Measurements from ENCODE around the gene ANXA2.
"Not testable (repeated sequence)": the region's sequence is repeated elsewhere in the genome, so short reads cannot be mapped to it uniquely, and the experiment has no call there.

ANXA2 gene

GRCh38 chr15:60338810-60339209, 59.0 kb downstream of the ANXA2 start:
- no peak overlapping the region for H3K4me3 ChIP-seq (ENCODE audit: low read depth, low read length)
- H3K4me1 ChIP-seq, result peaks cover 10% of the 10 kb centered on the region
- no peak for TF ChIP-seq CTCF (IDR thresholded peaks at IDR 0.05; ENCODE audit: low read depth, low read length)
- no peaks in the 10 kb centered on the region for H3K36me3 ChIP-seq
- DNase-seq, result no peak
- no peaks in the 10 kb centered on the region for H3K27me3 ChIP-seq
- H3K9me3 ChIP-seq, result no peaks in the 10 kb centered on the region

GRCh38 chr15:60337076-60337475, 60.7 kb downstream of the ANXA2 start:
- Histone ChIP-seq H3K9me3 (no peaks in the 10 kb centered on the region), H3K36me3 (no peaks in the 10 kb centered on the region), H3K4me3 (ENCODE audit: low read depth, low read length) (no peak overlapping the region), H3K4me1 (no peaks in the 10 kb centered on the region; the same call in 1 of the 2 replicates), H3K27me3 (no peaks in the 10 kb centered on the region)
- TF ChIP-seq CTCF (IDR thresholded peaks at IDR 0.05; ENCODE audit: low read depth, low read length), result no peak
- DNase-seq, result no peak

- H3K36me3 ChIP-seq; H3K9me3 ChIP-seq; H3K27me3 ChIP-seq; H3K4me3 ChIP-seq (ENCODE audit: low read depth, low read length); H3K4me1 ChIP-seq; DNase-seq: not testable (repeated sequence)
Observed at GRCh38 chr15:60335296-60335695, 62.5 kb downstream of the ANXA2 start.

- TF ChIP-seq CTCF (IDR thresholded peaks at IDR 0.05; ENCODE audit: low read depth, low read length), result peak; percentile 81
- Histone ChIP-seq H3K4me1 (0 out of 2 replicates have a peak, but pooled peaks cover 3% of the 10 kb centered on the region), H3K27me3 (peaks cover 36% of the 10 kb centered on the region), H3K9me3 (no peaks in the 10 kb centered on the region), H3K36me3 (no peaks in the 10 kb centered on the region), H3K4me3 (ENCODE audit: low read depth, low read length) (no peak overlapping the region)
- DNase-seq, result peak; percentile 32
Observed at GRCh38 chr15:60328852-60329443, 68.8 kb downstream of the ANXA2 start.

GRCh38 chr15:60326824-60327654, 70.7 kb downstream of the ANXA2 start:
- TF ChIP-seq CTCF (IDR thresholded peaks at IDR 0.05; ENCODE audit: low read depth, low read length), result peak; percentile 96
- no peaks in the 10 kb centered on the region for H3K9me3 ChIP-seq
- 0 out of 2 replicates have a peak, but pooled peaks cover 3% of the 10 kb centered on the region for H3K4me1 ChIP-seq
- DNase-seq, result peak; percentile 35
- H3K27me3 ChIP-seq, result peaks cover 52% of the 10 kb centered on the region
- H3K36me3 ChIP-seq, result no peaks in the 10 kb centered on the region
- no peak overlapping the region for H3K4me3 ChIP-seq (ENCODE audit: low read depth, low read length)

- H3K4me1 ChIP-seq, result 0 out of 2 replicates have a peak, but pooled peaks cover 3% of the 10 kb centered on the region
- no peak for TF ChIP-seq CTCF (IDR thresholded peaks at IDR 0.05; ENCODE audit: low read depth, low read length)
Observed at GRCh38 chr15:60326343-60326742, 71.4 kb downstream of the ANXA2 start.

More at GRCh38 chr15:60326343-60326742, 71.4 kb downstream of the ANXA2 start:
- Histone ChIP-seq H3K4me3 (ENCODE audit: low read depth, low read length) (no peak overlapping the region), H3K36me3 (no peaks in the 10 kb centered on the region), H3K9me3 (no peaks in the 10 kb centered on the region), H3K27me3 (peaks cover 52% of the 10 kb centered on the region)
- no peak for DNase-seq
